ENCODE measurements around the gene PRKCB. TPM values are rescaled to one million over a fixed set of nuclear protein-coding genes. Genes with fewer than 3 reads are reported as not detected.

The PRKCB gene
- total RNA-seq, 2 experiments from 2014 or later = 101 to 105 TPM

DNA sequence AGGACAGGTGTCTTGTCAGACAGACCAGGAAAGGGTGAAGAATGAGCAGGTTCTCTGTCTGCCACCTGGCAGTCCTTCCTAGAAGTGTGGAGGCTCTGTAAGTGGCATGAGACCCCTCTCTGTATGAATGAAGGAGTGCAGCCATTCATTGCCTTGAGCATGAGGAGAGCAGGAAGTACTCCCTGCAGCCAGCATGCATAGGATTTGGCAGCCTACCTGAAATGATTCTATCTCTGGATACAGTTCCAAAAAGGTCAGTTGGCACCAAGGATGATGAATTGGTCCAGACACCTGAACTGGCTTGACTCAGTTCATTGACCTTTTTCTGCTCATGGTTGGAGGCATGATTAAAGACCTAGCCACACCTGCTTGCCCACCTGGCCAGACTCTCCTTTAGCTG, 163.0 kb downstream of the PRKCB start:
- H3K27me3 Mint-ChIP-seq (ENCODE audit: low read depth) = no peaks in the 10 kb centered on the region
- no peak overlapping the region for H3K4me3 Mint-ChIP-seq
- H3K9me3 Mint-ChIP-seq (ENCODE audit: insufficient read depth) = no peaks in the 10 kb centered on the region
- H3K4me1 Mint-ChIP-seq (ENCODE audit: low read depth) = peaks cover 13% of the 10 kb centered on the region
- no peak for ATAC-seq
- ChIA-PET POLR2A (no interaction called here), CTCF (interaction anchor here (1.9 to 3.9 kb wide), 2 partner anchors 11 to 122 kb away, joined by 6 to 20 read pairs; no protein-coding TSS in a partner anchor)
- no peak for DNase-seq
- peaks cover 32% of the 10 kb centered on the region for H3K36me3 Mint-ChIP-seq (ENCODE audit: low read depth)
- H3K27ac Mint-ChIP-seq = peak overlapping the region; percentile 13

DNA sequence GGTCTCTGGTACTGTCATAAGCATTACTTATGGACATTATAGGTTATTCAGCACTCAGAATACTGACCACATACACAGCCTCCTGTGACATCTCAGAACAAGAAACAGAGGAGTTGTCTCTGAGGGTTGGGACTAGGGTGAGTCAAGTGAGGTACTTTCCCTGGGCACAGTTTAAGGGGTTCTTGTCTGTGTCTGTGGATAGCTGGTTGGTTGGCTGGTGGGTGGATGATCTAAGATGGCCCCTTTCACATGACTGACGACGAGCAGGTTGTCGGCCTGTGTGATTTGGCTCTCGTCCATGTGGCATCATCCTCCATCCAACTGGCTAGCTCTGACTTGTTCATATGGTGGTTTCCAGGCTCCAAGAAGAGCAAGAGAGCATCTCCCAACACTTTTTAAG, 163.9 kb downstream of the PRKCB start:
- H3K36me3 Mint-ChIP-seq (ENCODE audit: low read depth) = peaks cover 32% of the 10 kb centered on the region
- no peak for ATAC-seq
- no peak overlapping the region for H3K27ac Mint-ChIP-seq

DNA sequence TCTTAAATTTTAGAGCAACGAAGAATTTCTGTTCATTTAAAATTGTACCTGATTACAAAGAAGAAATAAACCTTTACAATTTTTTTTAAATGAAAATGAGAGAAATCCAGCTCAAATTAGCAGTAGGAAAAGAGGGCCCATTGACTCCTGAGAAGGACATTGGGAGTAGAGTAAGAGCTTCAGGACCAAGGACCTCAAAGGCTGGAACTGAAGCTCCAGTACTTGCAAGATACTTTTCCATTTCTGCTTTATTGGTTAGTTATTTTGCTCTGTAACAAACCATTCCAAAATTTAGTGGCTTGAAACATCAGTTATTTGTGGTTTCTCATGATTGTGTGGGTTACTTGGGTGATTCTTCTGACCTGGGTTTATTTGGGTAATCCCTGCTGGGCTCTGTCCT, 165.9 kb downstream of the PRKCB start:
- Mint-ChIP-seq H3K27me3 (ENCODE audit: low read depth) (no peaks in the 10 kb centered on the region), H3K36me3 (ENCODE audit: low read depth) (peaks cover 34% of the 10 kb centered on the region), H3K9me3 (ENCODE audit: insufficient read depth) (no peaks in the 10 kb centered on the region), H3K4me1 (ENCODE audit: low read depth) (peaks cover 31% of the 10 kb centered on the region), H3K4me3 (no peak overlapping the region), H3K27ac (no peak overlapping the region)
- ChIA-PET CTCF (interaction anchor here (0.8 to 1.6 kb wide), 4 partner anchors 9 to 198 kb away, joined by 3 to 11 read pairs (median 4); no protein-coding TSS in a partner anchor), POLR2A (interaction anchor here (0.6 kb wide), 1 partner anchor 33 kb away, joined by 3 read pairs; no protein-coding TSS in a partner anchor)
- DNase-seq (no peak), ATAC-seq (no peak)

More for the DNA sequence above, 163.9 kb downstream of the PRKCB start:
- Mint-ChIP-seq H3K27me3 (ENCODE audit: low read depth) (no peaks in the 10 kb centered on the region), H3K4me1 (ENCODE audit: low read depth) (peaks cover 16% of the 10 kb centered on the region), H3K4me3 (no peak overlapping the region), H3K9me3 (ENCODE audit: insufficient read depth) (no peaks in the 10 kb centered on the region)
- no peak for DNase-seq
- CTCF ChIA-PET = interaction anchor here (1.9 to 3.9 kb wide), 2 partner anchors 11 to 122 kb away, joined by 6 to 20 read pairs; no protein-coding TSS in a partner anchor
- POLR2A ChIA-PET = no interaction called here

DNA sequence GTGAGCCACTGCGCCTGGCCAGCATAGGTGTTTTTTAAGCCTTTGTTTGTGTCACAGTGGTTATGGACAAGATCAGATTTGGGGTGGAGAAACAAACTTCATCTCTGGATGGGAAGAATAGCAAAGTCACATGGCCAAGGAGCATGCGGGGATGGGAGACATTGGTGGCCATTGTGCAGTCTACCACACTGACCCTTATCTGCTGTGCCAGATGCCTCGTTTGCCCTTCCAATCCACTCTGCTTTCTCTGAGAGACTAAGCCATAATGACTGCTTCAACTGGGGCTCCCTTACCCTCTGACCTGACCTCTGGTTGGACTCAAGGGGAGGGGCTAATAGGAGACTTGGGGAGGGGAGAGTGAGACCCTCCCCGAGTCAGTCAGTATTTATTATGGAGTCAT, 166.8 kb downstream of the PRKCB start:
- H3K4me1 Mint-ChIP-seq (ENCODE audit: low read depth) = peaks cover 32% of the 10 kb centered on the region
- no peak overlapping the region for H3K4me3 Mint-ChIP-seq
- H3K27me3 Mint-ChIP-seq (ENCODE audit: low read depth) = no peaks in the 10 kb centered on the region
- DNase-seq (no peak), ATAC-seq (no peak)
- ChIA-PET POLR2A (no interaction called here), CTCF (interaction anchor here (0.6 to 1.2 kb wide), 2 partner anchors 9 to 202 kb away, joined by 3 read pairs; no protein-coding TSS in a partner anchor)
- H3K36me3 Mint-ChIP-seq (ENCODE audit: low read depth) = peaks cover 30% of the 10 kb centered on the region
- no peaks in the 10 kb centered on the region for H3K9me3 Mint-ChIP-seq (ENCODE audit: insufficient read depth)
- H3K27ac Mint-ChIP-seq = no peak overlapping the region

DNA sequence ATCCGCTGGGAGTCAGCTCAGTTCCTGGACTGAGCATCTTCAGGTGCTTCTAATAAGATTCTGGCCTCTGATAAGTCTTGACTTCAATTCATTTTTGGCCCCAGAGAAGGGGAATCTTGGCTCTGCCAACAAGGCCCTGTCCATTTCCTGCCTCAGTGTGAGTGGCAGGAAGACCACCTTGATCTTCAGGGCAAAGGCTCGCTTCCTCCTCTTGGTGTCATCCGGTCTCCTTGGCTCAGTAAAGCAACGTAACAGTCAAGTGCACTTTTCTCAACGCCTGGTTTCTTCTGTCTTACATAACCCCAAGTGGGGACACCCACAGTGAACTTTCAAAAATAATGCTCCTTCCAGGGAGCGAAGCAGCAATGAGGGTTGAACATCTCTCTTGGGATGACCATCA, 169.8 kb downstream of the PRKCB start:
- Mint-ChIP-seq H3K27me3 (ENCODE audit: low read depth) (no peaks in the 10 kb centered on the region), H3K27ac (peak overlapping the region; percentile 56), H3K4me3 (no peak overlapping the region)

DNA sequence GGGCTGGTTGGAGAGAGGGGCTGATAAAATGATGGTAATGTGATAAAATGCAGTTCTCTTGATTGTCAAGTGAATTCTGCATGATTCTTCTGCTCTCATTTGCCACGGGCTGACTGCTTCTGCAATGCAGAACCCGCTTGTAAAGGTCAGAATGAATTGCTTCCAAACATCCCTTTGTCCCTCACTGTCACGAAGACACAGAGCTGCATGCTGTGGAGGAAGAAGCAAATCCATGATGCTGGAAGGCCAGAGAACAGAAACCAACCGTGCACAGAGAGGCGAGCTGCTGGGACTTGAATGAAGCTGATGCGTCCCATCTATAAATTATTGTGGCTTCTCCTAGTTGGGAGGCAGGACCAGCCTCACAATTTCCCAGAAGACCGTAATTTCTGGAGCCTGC, 171.6 kb downstream of the PRKCB start:
- no peak overlapping the region for H3K27ac Mint-ChIP-seq

More for the DNA sequence above, 169.8 kb downstream of the PRKCB start:
- POLR2A ChIA-PET = no interaction called here
- Mint-ChIP-seq H3K4me1 (ENCODE audit: low read depth) (peaks cover 33% of the 10 kb centered on the region), H3K36me3 (ENCODE audit: low read depth) (peaks cover 20% of the 10 kb centered on the region), H3K9me3 (ENCODE audit: insufficient read depth) (no peaks in the 10 kb centered on the region)
- DNase-seq (peak; percentile 46), ATAC-seq (peak; percentile 43)
- CTCF ChIA-PET = interaction anchor here (0.9 to 13.2 kb wide), 7 partner anchors 10 to 201 kb away, joined by 3 to 341 read pairs (median 5); no protein-coding TSS in a partner anchor

DNA sequence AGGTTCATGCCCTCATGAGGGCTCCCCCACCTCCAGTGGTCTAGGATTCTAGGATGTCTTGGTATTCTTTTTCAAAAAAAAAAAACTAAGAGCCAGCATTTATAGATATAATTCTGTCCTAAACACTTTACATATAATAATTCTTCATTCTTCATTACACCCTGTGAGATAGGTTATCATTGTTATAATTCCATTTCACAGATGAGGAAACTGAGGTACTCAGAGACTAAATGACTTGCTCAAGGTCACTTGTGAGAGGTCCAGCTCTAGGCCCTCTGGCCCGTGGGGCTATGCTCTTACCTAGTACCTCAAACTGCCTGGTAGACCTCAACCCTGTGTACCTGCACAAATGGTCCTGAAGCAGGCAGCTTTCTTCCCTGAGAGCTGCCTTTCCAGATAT, 172.2 kb downstream of the PRKCB start:
- POLR2A ChIA-PET = no interaction called here
- Mint-ChIP-seq H3K9me3 (ENCODE audit: insufficient read depth) (no peaks in the 10 kb centered on the region), H3K27ac (peak overlapping the region; percentile 47), H3K4me3 (no peak overlapping the region), H3K27me3 (ENCODE audit: low read depth) (no peaks in the 10 kb centered on the region), H3K4me1 (ENCODE audit: low read depth) (peaks cover 42% of the 10 kb centered on the region), H3K36me3 (ENCODE audit: low read depth) (peaks cover 22% of the 10 kb centered on the region)
- DNase-seq = no peak
- ATAC-seq = no peak
- CTCF ChIA-PET = interaction anchor here (1.3 to 13.2 kb wide), 3 partner anchors 91 to 203 kb away, joined by 4 to 341 read pairs (median 85); no protein-coding TSS in a partner anchor

More for the DNA sequence above, 171.6 kb downstream of the PRKCB start:
- DNase-seq = no peak
- H3K36me3 Mint-ChIP-seq (ENCODE audit: low read depth) = peaks cover 23% of the 10 kb centered on the region
- ChIA-PET POLR2A (no interaction called here), CTCF (interaction anchor here (0.8 to 13.2 kb wide), 11 partner anchors 8 to 498 kb away, joined by 3 to 341 read pairs (median 4); no protein-coding TSS in a partner anchor)
- no peaks in the 10 kb centered on the region for H3K9me3 Mint-ChIP-seq (ENCODE audit: insufficient read depth)
- peaks cover 37% of the 10 kb centered on the region for H3K4me1 Mint-ChIP-seq (ENCODE audit: low read depth)
- H3K4me3 Mint-ChIP-seq = no peak overlapping the region
- H3K27me3 Mint-ChIP-seq (ENCODE audit: low read depth) = no peaks in the 10 kb centered on the region
- ATAC-seq = no peak

DNA sequence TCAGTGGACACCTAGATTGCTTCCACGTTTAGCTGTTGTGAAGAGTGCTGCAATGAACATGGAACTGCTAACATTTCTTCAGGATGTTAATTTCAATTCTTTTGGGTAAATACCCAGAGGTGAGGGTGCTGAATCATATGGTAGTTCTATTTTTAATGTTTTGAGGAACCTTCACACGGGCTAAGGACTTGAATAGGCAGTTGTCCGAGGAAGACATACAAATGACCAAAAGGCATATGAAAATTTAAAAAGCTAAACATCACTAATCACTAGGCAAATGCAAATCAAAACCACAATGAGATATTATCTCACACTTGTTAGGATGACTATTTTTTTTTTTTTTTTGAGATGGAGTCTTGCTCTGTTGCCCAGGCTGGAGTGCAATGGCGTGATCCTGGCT, 173.3 kb downstream of the PRKCB start:
- Mint-ChIP-seq H3K36me3 (ENCODE audit: low read depth) (peaks cover 19% of the 10 kb centered on the region), H3K4me1 (ENCODE audit: low read depth) (peaks cover 50% of the 10 kb centered on the region), H3K9me3 (ENCODE audit: insufficient read depth) (no peaks in the 10 kb centered on the region), H3K4me3 (no peak overlapping the region), H3K27ac (no peak overlapping the region), H3K27me3 (ENCODE audit: low read depth) (no peaks in the 10 kb centered on the region)
- CTCF ChIA-PET = interaction anchor here (0.7 to 13.2 kb wide), 13 partner anchors 26 to 704 kb away, joined by 3 to 341 read pairs (median 10); partner anchors contain the start of gene PRKCB
- ATAC-seq (no peak), DNase-seq (no peak)
- POLR2A ChIA-PET = no interaction called here

DNA sequence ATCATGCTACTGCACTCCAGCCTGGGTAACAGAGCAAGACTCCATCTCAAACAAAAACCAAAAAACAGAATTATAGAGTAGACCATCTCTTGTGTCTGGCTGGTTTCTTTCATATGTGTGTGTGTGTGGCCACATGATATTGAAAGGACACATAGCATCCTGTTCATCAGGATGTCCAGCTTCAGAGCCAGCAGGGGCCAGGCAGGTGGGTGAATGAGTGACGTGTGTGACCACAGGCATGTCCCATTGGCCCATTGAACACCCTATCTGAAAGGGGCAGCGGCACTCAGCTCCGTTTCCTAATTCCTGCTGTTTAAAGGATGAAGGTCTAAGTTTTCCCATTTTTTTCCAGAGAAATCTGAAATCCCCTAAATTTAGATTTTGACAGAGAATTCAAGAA, 174.2 kb downstream of the PRKCB start:
- ChIA-PET CTCF (interaction anchor here (0.6 to 13.2 kb wide), 67 partner anchors 9 to 495 kb away, joined by 3 to 341 read pairs (median 6); partner anchors contain the start of gene PRKCB), POLR2A (interaction anchor here (0.7 to 1.1 kb wide), 3 partner anchors 131 to 318 kb away, joined by 3 read pairs; no protein-coding TSS in a partner anchor)
- no peak overlapping the region for H3K4me3 Mint-ChIP-seq
- no peaks in the 10 kb centered on the region for H3K27me3 Mint-ChIP-seq (ENCODE audit: low read depth)
- H3K4me1 Mint-ChIP-seq (ENCODE audit: low read depth) = peaks cover 55% of the 10 kb centered on the region
- H3K27ac Mint-ChIP-seq = no peak overlapping the region
- DNase-seq = no peak
- no peaks in the 10 kb centered on the region for H3K9me3 Mint-ChIP-seq (ENCODE audit: insufficient read depth)
- H3K36me3 Mint-ChIP-seq (ENCODE audit: low read depth) = peaks cover 20% of the 10 kb centered on the region
- no peak for ATAC-seq

DNA sequence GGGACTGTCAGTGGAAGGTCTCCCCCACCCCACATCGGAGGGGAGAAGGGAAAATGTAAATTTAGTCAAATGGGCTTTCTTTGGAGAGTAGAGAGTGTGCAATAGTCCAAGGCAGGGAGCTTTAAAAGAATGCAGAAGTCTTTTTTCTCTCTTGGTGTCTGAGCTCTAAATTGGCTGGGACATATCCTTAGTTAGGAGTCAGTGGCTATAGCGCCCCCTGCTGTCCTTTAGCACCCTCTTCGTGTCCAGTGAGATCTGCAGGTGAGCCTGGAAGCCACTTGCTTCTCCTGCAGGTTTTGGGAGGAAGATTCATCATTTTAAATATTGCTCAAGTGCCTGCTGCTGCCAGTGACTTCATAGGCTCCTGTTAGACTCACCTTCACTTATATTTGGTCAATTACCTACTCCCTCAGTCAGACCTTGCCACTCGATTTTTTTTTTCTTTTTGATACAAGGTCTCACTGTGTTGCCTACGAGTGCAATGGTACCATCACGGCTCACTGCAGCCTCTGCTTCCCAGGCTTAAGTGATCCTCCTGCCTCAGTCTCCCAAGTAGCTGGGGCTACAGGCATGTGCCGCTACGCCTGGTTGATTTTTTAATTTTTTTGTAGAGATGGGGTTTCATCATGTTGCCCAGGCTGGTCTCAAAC, 174.8 kb downstream of the PRKCB start:
- H3K4me1 Mint-ChIP-seq (ENCODE audit: low read depth) = peaks cover 57% of the 10 kb centered on the region
- ATAC-seq (peak; percentile 68), DNase-seq (peak; percentile 89)
- peaks cover 19% of the 10 kb centered on the region for H3K36me3 Mint-ChIP-seq (ENCODE audit: low read depth)
- CTCF ChIA-PET = interaction anchor here (0.6 to 13.2 kb wide), 68 partner anchors 8 to 494 kb away, joined by 3 to 341 read pairs (median 6); partner anchors contain the start of gene PRKCB
- H3K4me3 Mint-ChIP-seq = no peak overlapping the region
- H3K27me3 Mint-ChIP-seq (ENCODE audit: low read depth) = no peaks in the 10 kb centered on the region
- no peak overlapping the region for H3K27ac Mint-ChIP-seq
- H3K9me3 Mint-ChIP-seq (ENCODE audit: insufficient read depth) = no peaks in the 10 kb centered on the region
- POLR2A ChIA-PET = interaction anchor here (0.6 to 1.1 kb wide), 3 partner anchors 58 to 319 kb away, joined by 3 to 6 read pairs (median 3); no protein-coding TSS in a partner anchor

DNA sequence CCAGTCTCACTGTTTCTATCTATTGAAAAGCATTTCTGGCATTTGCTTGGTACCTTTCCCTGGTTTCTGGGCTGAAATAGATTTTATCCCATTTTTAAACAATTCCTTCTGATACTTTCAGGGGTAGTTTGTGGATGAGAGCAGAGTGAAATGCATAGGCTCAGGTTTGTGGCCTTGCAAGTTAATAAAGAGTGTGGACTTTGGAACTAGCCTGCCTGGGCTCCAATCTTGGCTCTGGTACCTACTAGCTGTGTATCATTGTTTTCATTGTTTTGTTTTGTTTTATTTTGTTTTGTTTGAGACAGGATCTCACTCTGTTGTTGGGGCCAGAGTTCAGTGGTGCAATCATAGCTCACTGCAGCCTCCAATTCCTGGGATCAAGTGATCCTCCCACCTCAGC, 175.5 kb downstream of the PRKCB start:
- Mint-ChIP-seq H3K27ac (no peak overlapping the region), H3K4me3 (no peak overlapping the region), H3K36me3 (ENCODE audit: low read depth) (peaks cover 14% of the 10 kb centered on the region), H3K9me3 (ENCODE audit: insufficient read depth) (no peaks in the 10 kb centered on the region), H3K4me1 (ENCODE audit: low read depth) (peaks cover 54% of the 10 kb centered on the region), H3K27me3 (ENCODE audit: low read depth) (no peaks in the 10 kb centered on the region)
- POLR2A ChIA-PET = interaction anchor here (0.6 kb wide), 1 partner anchor 59 kb away, joined by 6 read pairs; no protein-coding TSS in a partner anchor
- ATAC-seq = no peak
- no peak for DNase-seq
- CTCF ChIA-PET = interaction anchor here (0.6 to 13.2 kb wide), 10 partner anchors 9 to 494 kb away, joined by 3 to 341 read pairs (median 5); partner anchors contain the start of gene PRKCB
